ENCODE measurements around the gene SACM1L.

The SACM1L gene

DNA sequence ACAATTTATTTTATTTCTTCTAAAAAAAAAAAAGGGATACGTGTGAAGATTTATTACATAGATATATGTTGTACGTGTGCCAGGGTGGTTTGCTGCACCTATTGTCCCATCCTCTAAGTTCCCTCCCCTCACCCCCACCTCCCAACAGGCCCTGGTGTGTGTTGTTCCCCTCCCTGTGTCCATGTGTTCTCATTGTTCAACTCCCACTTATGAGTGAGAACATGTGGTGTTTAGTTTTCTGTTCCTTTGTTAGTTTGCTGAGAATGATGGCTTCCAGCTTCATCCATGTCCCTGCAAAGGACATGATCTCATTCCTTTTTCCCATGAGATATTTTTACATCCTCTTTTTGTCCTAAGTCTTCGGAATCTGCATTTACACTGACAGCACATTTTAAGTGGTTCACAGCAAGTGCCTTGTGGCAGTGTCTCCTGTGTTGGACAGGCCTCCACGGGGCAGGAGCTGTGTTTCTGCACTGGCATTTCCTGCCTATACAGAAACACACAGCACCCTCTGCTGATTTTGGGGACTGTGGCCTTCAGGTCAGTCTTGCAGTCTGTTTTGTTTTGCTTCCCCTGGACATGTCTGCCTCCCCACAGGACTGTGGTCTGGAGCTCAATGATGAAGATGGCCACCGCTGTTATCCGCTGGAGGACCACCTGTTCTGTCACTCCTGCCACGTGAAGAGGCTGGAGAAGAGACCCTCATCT is 12.7 kb upstream of the SACM1L start:
- H3K4me3 ChIP-seq (ENCODE audit: control insufficient read depth, low read depth, low read length): no peak overlapping the region
- no peak for DNase-seq (ENCODE audit: low read depth)
- TF ChIP-seq, protein P1, sequence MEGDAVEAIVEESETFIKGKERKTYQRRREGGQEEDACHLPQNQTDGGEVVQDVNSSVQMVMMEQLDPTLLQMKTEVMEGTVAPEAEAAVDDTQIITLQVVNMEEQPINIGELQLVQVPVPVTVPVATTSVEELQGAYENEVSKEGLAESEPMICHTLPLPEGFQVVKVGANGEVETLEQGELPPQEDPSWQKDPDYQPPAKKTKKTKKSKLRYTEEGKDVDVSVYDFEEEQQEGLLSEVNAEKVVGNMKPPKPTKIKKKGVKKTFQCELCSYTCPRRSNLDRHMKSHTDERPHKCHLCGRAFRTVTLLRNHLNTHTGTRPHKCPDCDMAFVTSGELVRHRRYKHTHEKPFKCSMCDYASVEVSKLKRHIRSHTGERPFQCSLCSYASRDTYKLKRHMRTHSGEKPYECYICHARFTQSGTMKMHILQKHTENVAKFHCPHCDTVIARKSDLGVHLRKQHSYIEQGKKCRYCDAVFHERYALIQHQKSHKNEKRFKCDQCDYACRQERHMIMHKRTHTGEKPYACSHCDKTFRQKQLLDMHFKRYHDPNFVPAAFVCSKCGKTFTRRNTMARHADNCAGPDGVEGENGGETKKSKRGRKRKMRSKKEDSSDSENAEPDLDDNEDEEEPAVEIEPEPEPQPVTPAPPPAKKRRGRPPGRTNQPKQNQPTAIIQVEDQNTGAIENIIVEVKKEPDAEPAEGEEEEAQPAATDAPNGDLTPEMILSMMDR (conservative IDR thresholded peaks at IDR 0.05; ENCODE audit: control insufficient read depth, insufficient read depth, low read depth, low read length): no peak

DNA sequence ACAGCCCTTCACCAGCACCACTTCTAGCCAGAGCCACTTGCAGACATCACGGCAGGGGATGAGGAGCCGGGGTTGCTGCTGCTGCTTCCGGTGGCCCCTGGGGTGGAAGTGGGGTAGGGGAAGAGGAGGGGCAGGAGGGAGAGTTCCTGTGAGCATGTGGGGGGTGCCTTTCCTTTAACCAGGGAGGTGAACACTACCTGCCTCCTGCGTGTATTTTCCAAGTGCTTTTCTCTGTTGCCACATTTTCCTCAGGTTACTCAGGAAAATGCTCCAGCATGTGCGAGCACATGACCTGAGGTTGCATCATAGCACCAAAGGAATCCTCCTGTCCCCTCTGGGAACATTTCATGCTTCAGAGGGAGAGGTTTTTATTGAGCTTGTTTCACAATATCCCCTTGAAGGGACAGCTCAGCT is 12.2 kb upstream of the SACM1L start:
- peak; percentile 87 for DNase-seq (ENCODE audit: low read depth)
- H3K4me3 ChIP-seq (ENCODE audit: control insufficient read depth, low read depth, low read length): no peak overlapping the region
- TF ChIP-seq, protein P1 (conservative IDR thresholded peaks at IDR 0.05; ENCODE audit: control insufficient read depth, insufficient read depth, low read depth, low read length): no peak

DNA sequence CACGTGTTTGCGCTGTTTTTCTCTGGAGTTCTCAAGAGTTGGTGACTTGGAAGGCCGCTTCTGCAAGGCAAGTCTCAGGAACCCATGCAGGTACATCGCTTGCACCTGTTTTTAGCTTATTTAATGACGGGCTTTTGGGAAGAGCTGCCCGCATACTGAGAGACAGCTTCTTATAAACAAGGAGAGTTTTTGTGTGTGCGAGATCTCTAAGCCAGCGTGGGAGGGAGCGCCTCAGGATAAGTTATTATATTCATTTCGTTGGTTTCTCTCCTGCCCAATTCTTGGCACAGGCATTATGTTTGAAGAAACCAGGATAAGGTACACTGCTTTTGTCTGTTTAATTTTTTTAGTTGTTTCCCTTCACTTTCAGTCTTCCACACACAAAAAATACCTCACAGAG is 11.4 kb upstream of the SACM1L start:
- TF ChIP-seq, protein P1 (conservative IDR thresholded peaks at IDR 0.05; ENCODE audit: control insufficient read depth, insufficient read depth, low read depth, low read length): no peak
- H3K4me3 ChIP-seq (ENCODE audit: control insufficient read depth, low read depth, low read length): no peak overlapping the region
- no peak for DNase-seq (ENCODE audit: low read depth)

DNA sequence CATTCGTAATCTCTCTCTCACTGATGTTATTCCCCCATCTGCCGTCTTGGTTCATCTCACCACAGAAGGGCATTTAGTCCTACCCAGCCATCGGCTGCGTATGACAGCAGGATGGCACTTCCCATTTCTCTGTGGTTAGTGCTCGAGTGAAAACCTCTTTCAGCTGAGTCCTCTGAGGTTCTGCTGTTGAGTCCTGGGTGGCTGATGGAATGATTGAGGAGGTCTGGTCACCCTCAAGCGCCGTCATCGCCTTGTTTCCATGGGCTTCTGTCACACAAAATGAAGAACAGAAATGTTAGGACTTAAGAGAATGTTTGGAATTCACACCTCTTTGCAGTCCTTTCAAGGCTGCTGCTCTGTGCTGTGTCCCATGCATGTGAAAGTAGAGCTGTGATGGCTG is 9.4 kb upstream of the SACM1L start:
- H3K4me3 ChIP-seq (ENCODE audit: control insufficient read depth, low read depth, low read length): no peak overlapping the region
- TF ChIP-seq, protein P1 (conservative IDR thresholded peaks at IDR 0.05; ENCODE audit: control insufficient read depth, insufficient read depth, low read depth, low read length): no peak
- no peak for DNase-seq (ENCODE audit: low read depth)

DNA sequence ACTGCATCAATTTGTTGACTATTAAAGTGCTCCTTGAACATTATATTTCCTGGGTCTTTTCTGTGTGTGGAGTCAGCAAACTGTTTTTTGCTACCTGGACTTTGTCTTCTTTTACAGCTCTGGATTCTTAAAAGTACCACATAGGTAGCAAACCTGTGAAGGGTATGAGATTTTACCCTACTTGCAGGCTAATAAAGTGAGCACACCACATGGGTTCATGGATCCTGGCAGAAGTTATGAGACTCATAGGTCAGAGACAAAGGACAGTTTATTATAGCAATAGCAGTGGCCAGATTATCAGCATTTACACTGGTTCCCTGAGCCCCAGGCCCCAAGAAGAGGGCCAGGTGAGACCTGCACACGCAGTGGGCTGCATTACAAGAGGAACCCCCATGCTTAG is 8.0 kb upstream of the SACM1L start:
- DNase-seq (ENCODE audit: low read depth): no peak
- no peak overlapping the region for H3K4me3 ChIP-seq (ENCODE audit: control insufficient read depth, low read depth, low read length)
- TF ChIP-seq, protein P1 (conservative IDR thresholded peaks at IDR 0.05; ENCODE audit: control insufficient read depth, insufficient read depth, low read depth, low read length): no peak

DNA sequence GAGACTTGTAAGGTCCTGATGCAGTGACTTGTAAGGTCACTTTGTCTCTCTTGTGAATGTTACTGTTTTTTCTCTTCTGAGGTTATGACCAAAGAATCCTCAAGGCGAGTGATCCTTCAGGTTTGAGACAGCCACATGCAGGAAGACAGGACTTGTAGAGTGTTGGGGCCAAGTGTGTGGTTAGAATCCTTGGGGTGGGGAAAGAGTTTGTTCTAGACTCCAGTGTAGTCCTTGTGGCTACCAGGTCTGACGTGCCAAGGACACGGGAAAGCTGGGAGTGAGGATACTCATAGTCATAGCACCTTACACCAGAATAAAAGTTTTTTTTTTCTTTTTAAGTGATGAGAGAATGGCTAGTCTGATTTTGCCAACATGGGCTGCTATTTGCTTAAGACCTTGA is 7.3 kb upstream of the SACM1L start:
- no peak overlapping the region for H3K4me3 ChIP-seq (ENCODE audit: control insufficient read depth, low read depth, low read length)
- no peak for DNase-seq (ENCODE audit: low read depth)
- TF ChIP-seq, protein P1 (conservative IDR thresholded peaks at IDR 0.05; ENCODE audit: control insufficient read depth, insufficient read depth, low read depth, low read length): no peak

DNA sequence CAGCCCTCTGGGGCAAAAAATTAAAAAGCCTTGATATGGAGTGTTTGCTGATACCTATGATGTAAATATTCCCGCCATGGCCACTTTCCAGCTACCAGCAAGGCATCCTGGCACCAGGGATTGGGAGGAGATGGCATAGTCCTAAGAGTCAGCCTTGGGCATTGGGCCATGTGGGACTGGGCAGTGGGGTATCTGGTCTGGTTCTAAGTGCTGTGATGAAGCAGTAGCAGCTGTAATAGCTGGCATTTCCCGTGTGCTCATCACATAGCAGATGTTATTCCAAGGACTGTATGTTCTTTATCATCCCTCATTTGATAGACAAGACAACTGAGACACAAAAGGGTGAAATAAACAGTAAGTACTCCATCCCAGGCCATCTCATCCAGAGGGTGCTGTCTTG is 6.9 kb upstream of the SACM1L start:
- no peak for DNase-seq (ENCODE audit: low read depth)
- H3K4me3 ChIP-seq (ENCODE audit: control insufficient read depth, low read depth, low read length): no peak overlapping the region
- TF ChIP-seq, protein P1 (conservative IDR thresholded peaks at IDR 0.05; ENCODE audit: control insufficient read depth, insufficient read depth, low read depth, low read length): no peak

Data from fibroblast of mammary gland (primary cell).